GM18907 (cell line): ENCODE results near the gene CBLB.

Experiments used
- ATAC-seq: cut with Tn5 transposase; IDR thresholded peaks from one replicate; pipeline ENCODE4 v1.9.1; 2021; ENCODE audit warnings: mild to moderate bottlenecking, moderate library complexity; ENCODE audit not compliant: unreplicated experiment

CBLB gene

GRCh38 chr3:105876780-105877327, 8.0 kb upstream of the CBLB start:
- ATAC-seq = no peak

- ATAC-seq = no peak
Observed at GRCh38 chr3:105869861-105870755, 1.3 kb upstream of the CBLB start.

- ATAC-seq = no peak
Observed at GRCh38 chr3:105869531-105869833, 670 bp upstream of the CBLB start.

- peak; percentile 11 for ATAC-seq
Observed at GRCh38 chr3:105868431-105868741, 426 bp downstream of the CBLB start.

- no peak for ATAC-seq
Observed at GRCh38 chr3:105867712-105868430, 941 bp downstream of the CBLB start.

GRCh38 chr3:105866656-105867653, 1.9 kb downstream of the CBLB start:
- ATAC-seq = peak; percentile 42

- ATAC-seq = no peak
Observed at GRCh38 chr3:105865867-105866350, 2.9 kb downstream of the CBLB start.

- no peak for ATAC-seq
Observed at GRCh38 chr3:105865016-105865623, 3.7 kb downstream of the CBLB start.

- ATAC-seq = no peak
Observed at GRCh38 chr3:105864212-105864611, 4.6 kb downstream of the CBLB start.

- no peak for ATAC-seq
Observed at GRCh38 chr3:105863608-105864007, 5.2 kb downstream of the CBLB start.

GRCh38 chr3:105862217-105862616, 6.6 kb downstream of the CBLB start:
- peak; percentile 68 for ATAC-seq

- ATAC-seq = no peak
Observed at GRCh38 chr3:105860641-105861040, 8.2 kb downstream of the CBLB start.

- no peak for ATAC-seq
Observed at GRCh38 chr3:105858017-105858416, 10.8 kb downstream of the CBLB start.

- ATAC-seq = no peak
Observed at GRCh38 chr3:105857601-105858000, 11.2 kb downstream of the CBLB start.

- ATAC-seq = no peak
Observed at GRCh38 chr3:105856605-105857004, 12.2 kb downstream of the CBLB start.

GRCh38 chr3:105853801-105854432, 14.9 kb downstream of the CBLB start:
- peak; percentile 98 for ATAC-seq

- ATAC-seq = no peak
Observed at GRCh38 chr3:105851582-105851981, 17.2 kb downstream of the CBLB start.

GRCh38 chr3:105851176-105851575, 17.6 kb downstream of the CBLB start:
- no peak for ATAC-seq

- ATAC-seq = no peak
Observed at GRCh38 chr3:105850593-105850992, 18.2 kb downstream of the CBLB start.

- ATAC-seq = no peak
Observed at GRCh38 chr3:105848821-105849220, 20.0 kb downstream of the CBLB start.
